Aorta (tissue), 5 donors: Measurements from ENCODE around the gene APOBEC3B. TPM values are rescaled to one million over a fixed set of nuclear protein-coding genes. Genes with fewer than 3 reads are reported as not detected.
"Not testable (repeated sequence)": the region's sequence is repeated elsewhere in the genome, so short reads cannot be mapped to it uniquely, and the experiment has no call there.

Experiments
- ATAC-seq: fragments of 200-7000 bp; cut with Tn5 transposase; one replicate; pipeline ENCODE4 v1.9.1; 2022; ENCODE audit warnings: moderate library complexity; ENCODE audit not compliant: low FRiP score
- DNase-seq, 2 donors: peaks; one replicate each; pipeline ENCODE4 v3.0.0-alpha.2; 2020
- H3K27ac ChIP-seq, 2 donors: one replicate each; pipeline ENCODE4 v1.5.1; 2013; ENCODE audit warnings: low read length in 2 of 2, mild to moderate bottlenecking in 2 of 2, moderate library complexity in 2 of 2, control low read depth in 1 of 2, inconsistent platforms in 1 of 2, low read depth in 1 of 2
- H3K27me3 ChIP-seq, 2 donors: one replicate each; pipeline ENCODE4 v1.6.1; 2013; ENCODE audit warnings: control low read depth in 1 of 2, low read length in 1 of 2, mild to moderate bottlenecking in 1 of 2, moderate library complexity in 1 of 2; ENCODE audit not compliant: insufficient read depth in 2 of 2, control insufficient read depth in 1 of 2
- H3K36me3 ChIP-seq, 2 donors: one replicate each; pipeline ENCODE4 v1.6.1; 2013; ENCODE audit warnings: control low read depth in 1 of 2, low read length in 1 of 2, mild to moderate bottlenecking in 1 of 2; ENCODE audit not compliant: insufficient read depth in 2 of 2, control insufficient read depth in 1 of 2
- H3K4me1 ChIP-seq, 2 donors: one replicate each; pipeline ENCODE4 v1.6.1; 2013; ENCODE audit warnings: low read length in 2 of 2, control low read depth in 1 of 2, mild to moderate bottlenecking in 1 of 2, moderate library complexity in 1 of 2; ENCODE audit not compliant: insufficient read depth in 2 of 2, control insufficient read depth in 1 of 2
- H3K4me3 ChIP-seq, 2 donors: one replicate each; pipeline ENCODE4 v1.5.1; 2013; ENCODE audit warnings: low read length in 2 of 2, control low read depth in 1 of 2, mild to moderate bottlenecking in 1 of 2
- H3K9me3 ChIP-seq: one replicate; pipeline ENCODE4 v1.6.1; 2013; ENCODE audit warnings: mild to moderate bottlenecking, low read length; ENCODE audit not compliant: control insufficient read depth
- WGBS, 2 donors: extraction: QIAGEN DNeasy Blood & Tissue Kit; methylation state at CpG; one replicate each; pipeline ENCODE4 v1.1.7; 2013; 5-methylcytosine and 5-hydroxymethylcytosine counted together
- intact Hi-C, 2 donors: fragments of 100-400 bp; cut with DNase I; formaldehyde crosslinking; loops; one replicate each; pipeline versions ENCODE4 v1.14.2 to v1.15.0; 2022
- polyA plus RNA-seq, 2 donors: library from polyadenylated mRNA; stranded (reverse); fragments of 200-250 nt; gene quantifications; one replicate each; pipeline ENCODE4 v1.2.3, GENCODE V29; 2013
- total RNA-seq, 2 donors: library from RNA; stranded (reverse); fragmentation: NEBNext Ultra II Directional; extraction: Animal tissue kit (Norgen Biotek cat#: 25700); gene quantifications; one replicate each; pipeline ENCODE4 v1.2.1, GENCODE V29; 2021
- donor health status: healthy with polysubstance abuse.
- donor health status: Bipolar disorder and iron deficiency.
- donor health status: DM: no; HTN: no; CAD: no.
- donor health status: DM: no; HTN: no; CAD: no.
- donor health status: DM: yes; HTN: yes; CAD: no.

APOBEC3B gene
- total and polyA plus RNA-seq, 4 donors: 1.4 to 2.0 TPM; not detected in 2

- H3K36me3 ChIP-seq, H3K27ac ChIP-seq, intact Hi-C loops, H3K4me1 ChIP-seq, DNase-seq, ATAC-seq, H3K9me3 ChIP-seq, H3K27me3 ChIP-seq, H3K4me3 ChIP-seq: not testable (repeated sequence)
- WGBS, 2 donors: 44 to 63% methylated on average over 2 of the region's 2 CpGs
Measured at GRCh38 chr22:39037071-39037470, 54.9 kb downstream of the APOBEC3B start.

- Histone ChIP-seq H3K27me3 (no peaks in the 10 kb centered on the region), H3K9me3 (no peaks in the 10 kb centered on the region), H3K27ac (no peak overlapping the region), H3K4me3 (no peak overlapping the region), H3K36me3 (no peaks in the 10 kb centered on the region), H3K4me1 (no peaks in the 10 kb centered on the region)
- DNase-seq (no peak), ATAC-seq (no peak)
- intact Hi-C loops: no loop called here
- WGBS, 2 donors: 93 to 94% methylated on average over 19 of the region's 19 CpGs
Measured at GRCh38 chr22:39039306-39040126, 57.4 kb downstream of the APOBEC3B start.

GRCh38 chr22:39040155-39040537, 58.0 kb downstream of the APOBEC3B start:
- H3K9me3 ChIP-seq, H3K4me3 ChIP-seq, H3K27me3 ChIP-seq, H3K36me3 ChIP-seq, H3K27ac ChIP-seq, DNase-seq, H3K4me1 ChIP-seq, ATAC-seq, intact Hi-C loops: not testable (repeated sequence)
- 27 to 50% methylated on average over 7 to 12 of the region's 14 CpGs for WGBS, 2 donors

- intact Hi-C loops, H3K9me3 ChIP-seq, H3K36me3 ChIP-seq, H3K4me1 ChIP-seq, H3K27me3 ChIP-seq: not testable (repeated sequence)
- peak within 1 kb of the TSS; percentile 10 to 63 for H3K4me3 ChIP-seq
- DNase-seq (peak; percentile 71 to 80), ATAC-seq (peak; percentile 92)
- peak within 1 kb of the TSS in 1 of 2 donors; percentile 65 for H3K27ac ChIP-seq
- 1% methylated on average over 13 to 21 of the region's 21 CpGs for WGBS, 2 donors
Measured at GRCh38 chr22:39040538-39041296, 58.6 kb downstream of the APOBEC3B start, which contains the start of gene APOBEC3F. Gene APOBEC3F (plus strand): TSS chr22:39040864. CDS start chr22:39040961, 97 bp downstream.

GRCh38 chr22:39041908-39042307, 59.8 kb downstream of the APOBEC3B start:
- Histone ChIP-seq H3K9me3 (no peaks in the 10 kb centered on the region), H3K4me3 (no peak overlapping the region), H3K36me3 (no peaks in the 10 kb centered on the region), H3K27ac (no peak overlapping the region), H3K4me1 (no peaks in the 10 kb centered on the region), H3K27me3 (no peaks in the 10 kb centered on the region)
- DNase-seq (no peak), ATAC-seq (no peak)
- intact Hi-C loops: no loop called here
- WGBS, 2 donors: 96 to 97% methylated on average over 7 of the region's 7 CpGs

Other genes with a start within 250 kb of the APOBEC3B start
- gene SUN2, start 226.3 kb upstream of the APOBEC3B start, total RNA-seq: 100 to 1,000 TPM; 275 to 495 TPM
- 100 to 1,000 TPM in 1 of 2 donors, 10 to 100 TPM in 1; 95.4 to 303 TPM for gene SUN2, start 226.3 kb upstream of the APOBEC3B start, polyA plus RNA-seq
- 10 to 100 TPM in 1 of 2 donors, 1 to 10 TPM in 1; 8.2 to 10.8 TPM for gene DNAL4, start 188.2 kb upstream of the APOBEC3B start, total RNA-seq
- gene DNAL4, start 188.2 kb upstream of the APOBEC3B start, polyA plus RNA-seq: 10 to 100 TPM in 1 of 2 donors, 1 to 10 TPM in 1; 8.8 to 14.3 TPM
- gene NPTXR, start 138.3 kb upstream of the APOBEC3B start, total RNA-seq: 10 to 100 TPM; 16.5 to 21.9 TPM
- 10 to 100 TPM in 1 of 2 donors, 1 to 10 TPM in 1; 6.1 to 11.3 TPM for gene NPTXR, start 138.3 kb upstream of the APOBEC3B start, polyA plus RNA-seq
- gene CBX6, start 110.1 kb upstream of the APOBEC3B start, total RNA-seq: 100 to 1,000 TPM in 1 of 2 donors, 10 to 100 TPM in 1; 97.2 to 104 TPM
- 10 to 100 TPM; 17.5 to 38.9 TPM for gene CBX6, start 110.1 kb upstream of the APOBEC3B start, polyA plus RNA-seq
- 1 to 10 TPM; 1.4 to 7.3 TPM for gene APOBEC3A, start 24.7 kb upstream of the APOBEC3B start, total RNA-seq
- 1 to 10 TPM in 1 of 2 donors, not detected in 1; 4.4 TPM for gene APOBEC3A, start 24.7 kb upstream of the APOBEC3B start, polyA plus RNA-seq
- 10 to 100 TPM; 12.4 to 25.3 TPM for gene APOBEC3C, start 31.9 kb downstream of the APOBEC3B start, total RNA-seq
- 10 to 100 TPM; 17.8 TPM for gene APOBEC3C, start 31.9 kb downstream of the APOBEC3B start, polyA plus RNA-seq
- gene APOBEC3D, start 38.8 kb downstream of the APOBEC3B start, total RNA-seq: 1 to 10 TPM; 1.8 to 4.9 TPM
- 1 to 10 TPM in 1 of 2 donors, under 1 TPM in 1; 0.95 to 1.4 TPM for gene APOBEC3D, start 38.8 kb downstream of the APOBEC3B start, polyA plus RNA-seq
- gene APOBEC3F, start 58.5 kb downstream of the APOBEC3B start, total RNA-seq: 1 to 10 TPM; 6.3 to 9.4 TPM
- gene APOBEC3F, start 58.5 kb downstream of the APOBEC3B start, polyA plus RNA-seq: 1 to 10 TPM; 4.9 to 9.5 TPM
- gene APOBEC3G, start 94.9 kb downstream of the APOBEC3B start, total RNA-seq: 1 to 10 TPM; 7.0 to 9.5 TPM
- gene APOBEC3G, start 94.9 kb downstream of the APOBEC3B start, polyA plus RNA-seq: 10 to 100 TPM in 1 of 2 donors, 1 to 10 TPM in 1; 6.3 to 10.1 TPM
- not detected for gene APOBEC3H, start 114.9 kb downstream of the APOBEC3B start, total RNA-seq
- gene APOBEC3H, start 114.9 kb downstream of the APOBEC3B start, polyA plus RNA-seq: not detected
- gene CBX7, start 170.3 kb downstream of the APOBEC3B start, total RNA-seq: 10 to 100 TPM; 90.5 to 93.4 TPM
- gene CBX7, start 170.3 kb downstream of the APOBEC3B start, polyA plus RNA-seq: 100 to 1,000 TPM in 1 of 2 donors, 10 to 100 TPM in 1; 74.8 to 110 TPM